ENCODE measurements around the gene LARP1B.
"Not testable (repeated sequence)": the region's sequence is repeated elsewhere in the genome, so short reads cannot be mapped to it uniquely, and the experiment has no call there.

Gene LARP1B

DNA sequence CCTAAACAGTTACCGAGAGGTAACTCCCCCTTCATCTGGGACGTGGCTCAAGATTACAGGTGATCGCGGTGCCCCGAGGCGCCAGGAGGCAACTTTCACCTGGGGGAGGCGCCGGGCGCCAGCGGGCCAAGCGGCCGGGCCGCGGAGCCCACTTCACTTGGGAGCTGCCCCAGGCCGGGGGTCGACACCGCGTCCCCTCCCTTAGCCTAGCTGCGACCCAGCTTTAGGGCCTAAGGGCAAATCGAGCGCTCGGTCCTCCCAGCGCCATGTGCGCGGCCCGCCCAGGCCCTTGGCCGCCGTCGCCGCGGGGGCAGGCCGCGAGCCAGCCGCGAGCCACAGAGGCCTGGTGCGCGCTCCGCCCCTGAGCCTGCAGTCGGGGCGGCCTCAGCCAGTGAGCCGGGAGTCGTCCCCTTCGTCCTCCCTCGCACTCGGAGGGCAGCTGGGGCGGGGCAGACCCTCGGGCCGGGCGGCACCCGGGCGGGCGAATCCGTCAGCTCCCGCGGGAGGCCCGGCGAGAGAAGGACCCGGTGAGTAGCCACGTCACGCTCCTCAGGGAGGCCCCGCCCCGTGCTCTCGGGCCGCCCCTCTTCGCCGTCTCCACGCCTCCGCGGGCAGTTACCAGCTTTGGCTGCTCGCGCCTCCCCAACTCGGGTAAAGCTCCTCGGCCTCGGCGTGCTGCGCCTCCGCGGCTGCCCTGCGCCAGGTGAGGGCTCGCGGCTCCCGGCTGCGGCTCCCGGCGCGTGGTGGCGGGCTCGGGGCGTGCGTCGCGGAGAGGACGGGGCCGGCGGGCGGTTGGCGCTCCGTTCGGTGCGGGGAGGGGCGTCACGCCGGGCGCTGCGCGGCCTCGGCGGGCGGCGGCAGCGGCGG is at the start of gene LARP1B:
LARP1B (plus strand) TSS at position 614 of the 867 bp plus-strand sequence. CDS start 13,640 bp downstream, outside the sequence.
- Histone ChIP-seq H3K9me3 (no peaks in the 10 kb centered on the region), H3K4me3 (peak within 1 kb of the TSS; percentile 95), H4K20me1 (peaks cover 43% of the 10 kb centered on the region), H3K4me1 (peaks cover 21% of the 10 kb centered on the region), H3K4me2 (peak within 1 kb of the TSS; percentile 90), H3K27me3 (no peaks in the 10 kb centered on the region), H3K36me3 (no peaks in the 10 kb centered on the region), H3K9ac (peak within 1 kb of the TSS; percentile 96), H3K27ac (peak within 1 kb of the TSS; percentile 97)
- no peak for TF ChIP-seq Cebpa-rat (IDR thresholded peaks at IDR 0.05)

DNA sequence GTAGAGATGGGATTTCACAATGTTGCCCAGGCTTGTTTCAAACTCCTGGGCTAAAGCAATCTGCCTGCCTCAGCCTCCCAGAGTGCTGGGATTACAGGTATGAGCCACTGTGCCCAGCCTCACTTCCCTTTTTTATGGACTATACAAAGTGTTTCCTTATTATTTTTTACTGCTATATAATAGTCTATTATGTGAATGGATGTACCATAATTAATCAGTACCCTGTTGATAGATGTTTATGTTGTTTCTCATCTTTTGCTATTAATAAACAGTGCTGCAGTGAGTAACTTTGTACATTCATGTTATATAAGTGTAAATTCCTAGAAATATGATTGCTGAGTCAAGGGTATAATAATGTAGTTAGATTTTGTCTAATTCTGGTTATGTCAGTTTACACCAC is 35.8 kb upstream of the LARP1B start:
- Histone ChIP-seq H3K9me3 (peaks cover 20% of the 10 kb centered on the region), H3K27ac (no peak overlapping the region), H3K4me2 (no peak overlapping the region), H3K27me3 (no peaks in the 10 kb centered on the region), H3K36me3 (peaks cover 92% of the 10 kb centered on the region), H3K4me1 (no peaks in the 10 kb centered on the region), H3K9ac (no peak overlapping the region), H3K4me3 (no peak overlapping the region), H4K20me1 (no peaks in the 10 kb centered on the region)
- no peak for TF ChIP-seq Cebpa-rat (IDR thresholded peaks at IDR 0.05)

- TF ChIP-seq Cebpa-rat (IDR thresholded peaks at IDR 0.05): no peak
- peaks cover 4% of the 10 kb centered on the region for H3K9me3 ChIP-seq
- no peaks in the 10 kb centered on the region for H3K4me1 ChIP-seq
Observed at GRCh38 chr4:128029907-128030306, 31.2 kb upstream of the LARP1B start.

DNA sequence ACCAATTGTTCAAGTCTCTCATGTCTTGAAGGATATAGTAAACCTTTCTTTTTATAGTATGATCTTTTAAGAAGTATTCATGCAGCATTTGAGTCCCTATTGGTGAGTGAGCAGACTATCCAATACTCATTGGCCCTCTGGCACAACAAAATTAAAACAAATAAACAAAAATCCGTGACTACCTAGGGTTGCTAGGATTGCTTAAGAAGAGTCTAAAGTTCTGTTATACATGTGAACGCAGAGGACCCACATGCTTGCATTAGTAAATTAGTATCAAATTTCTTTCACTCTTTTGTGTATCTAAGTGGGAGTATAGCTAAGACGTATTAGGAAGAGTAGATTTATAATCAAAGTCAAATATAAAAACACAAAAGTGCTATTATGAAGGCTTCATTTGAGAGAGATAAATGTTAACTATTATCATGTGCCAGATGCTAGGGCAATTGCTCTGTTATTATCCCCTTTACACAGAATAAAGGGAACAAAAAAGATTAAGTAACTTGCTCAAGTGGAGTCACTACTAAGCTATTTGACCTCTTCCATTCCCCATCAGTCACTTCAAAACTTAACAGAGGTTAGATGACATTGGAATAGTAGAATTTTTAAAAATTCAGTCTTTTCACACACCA is 29.2 kb upstream of the LARP1B start:
- H3K4me2 ChIP-seq: no peak overlapping the region
- H3K9me3 ChIP-seq: no peaks in the 10 kb centered on the region
- no peak overlapping the region for H3K27ac ChIP-seq
- H3K27me3 ChIP-seq: no peaks in the 10 kb centered on the region
- peaks cover 63% of the 10 kb centered on the region for H3K36me3 ChIP-seq
- H3K9ac ChIP-seq: no peak overlapping the region
- no peaks in the 10 kb centered on the region for H3K4me1 ChIP-seq
- no peaks in the 10 kb centered on the region for H4K20me1 ChIP-seq
- no peak overlapping the region for H3K4me3 ChIP-seq
- no peak for TF ChIP-seq Cebpa-rat (IDR thresholded peaks at IDR 0.05)

More at GRCh38 chr4:128029907-128030306, 31.2 kb upstream of the LARP1B start:
- H3K4me3 ChIP-seq: no peak overlapping the region
- H4K20me1 ChIP-seq: no peaks in the 10 kb centered on the region
- H3K36me3 ChIP-seq: peaks cover 72% of the 10 kb centered on the region
- no peak overlapping the region for H3K27ac ChIP-seq
- H3K4me2 ChIP-seq: no peak overlapping the region
- H3K9ac ChIP-seq: no peak overlapping the region
- no peaks in the 10 kb centered on the region for H3K27me3 ChIP-seq

GRCh38 chr4:128039568-128039967 is 21.5 kb upstream of the LARP1B start:
- Histone ChIP-seq H3K9me3 (no peaks in the 10 kb centered on the region), H3K9ac (no peak overlapping the region), H3K36me3 (peaks cover 8% of the 10 kb centered on the region; the same call in 1 of the 2 replicates), H3K4me2 (no peak overlapping the region), H3K27me3 (no peaks in the 10 kb centered on the region), H3K4me3 (no peak overlapping the region), H3K27ac (no peak overlapping the region), H4K20me1 (no peaks in the 10 kb centered on the region), H3K4me1 (no peaks in the 10 kb centered on the region)
- TF ChIP-seq Cebpa-rat (IDR thresholded peaks at IDR 0.05): no peak

- H3K27me3 ChIP-seq, H3K27ac ChIP-seq, H3K9me3 ChIP-seq, H3K4me2 ChIP-seq, H3K4me1 ChIP-seq, H3K4me3 ChIP-seq, H4K20me1 ChIP-seq, H3K36me3 ChIP-seq, H3K9ac ChIP-seq: not testable (repeated sequence)
Observed at GRCh38 chr4:128047019-128047418, 14.1 kb upstream of the LARP1B start.

DNA sequence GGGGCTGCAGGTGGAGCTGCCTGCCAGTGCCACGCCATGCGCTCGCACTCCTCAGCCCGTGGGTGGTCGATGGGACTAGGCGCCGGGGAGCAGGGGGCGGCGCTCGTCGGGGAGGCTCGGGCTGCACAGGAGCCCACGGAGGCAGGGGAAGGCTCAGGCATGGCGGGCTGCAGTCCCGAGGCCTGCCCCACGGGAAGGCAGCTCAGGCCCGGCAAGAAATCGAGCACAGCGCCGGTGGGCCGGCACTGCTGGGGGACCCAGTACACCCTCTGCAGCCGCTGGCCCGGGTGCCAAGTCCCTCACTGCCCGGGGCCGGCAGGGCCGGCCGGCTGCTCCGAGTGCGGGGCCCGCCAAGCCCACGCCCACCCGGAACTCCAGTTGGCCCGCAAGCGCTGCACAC is 13.6 kb upstream of the LARP1B start:
- H3K27ac ChIP-seq, H3K27me3 ChIP-seq, H3K4me1 ChIP-seq, H3K9me3 ChIP-seq, H3K4me2 ChIP-seq, H3K36me3 ChIP-seq, H4K20me1 ChIP-seq, H3K4me3 ChIP-seq, H3K9ac ChIP-seq: not testable (repeated sequence)

- not testable (repeated sequence) for H3K27me3 ChIP-seq, H3K4me2 ChIP-seq, H3K36me3 ChIP-seq, H4K20me1 ChIP-seq, H3K9ac ChIP-seq, H3K27ac ChIP-seq, H3K4me1 ChIP-seq, H3K4me3 ChIP-seq, H3K9me3 ChIP-seq
Observed at GRCh38 chr4:128051229-128051628, 9.9 kb upstream of the LARP1B start.

DNA sequence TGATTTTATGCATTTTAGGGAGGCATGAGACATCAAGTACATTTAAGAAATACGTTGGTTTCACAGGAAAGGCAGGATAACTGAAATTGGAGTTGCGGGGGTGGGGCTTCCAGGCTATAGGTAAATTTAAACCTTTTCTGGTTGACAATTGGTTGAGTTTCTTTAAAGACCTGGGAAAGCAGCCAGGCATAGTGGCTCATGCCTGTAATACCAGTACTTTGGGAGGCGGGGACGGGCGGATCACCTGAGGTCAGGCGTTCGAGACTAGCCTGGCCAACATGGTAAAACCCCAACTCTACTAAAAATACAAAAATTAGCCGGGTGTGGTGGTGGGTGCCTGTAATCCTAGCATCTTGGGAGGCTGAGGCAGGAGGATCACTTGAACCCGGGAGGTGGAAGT is 6.2 kb upstream of the LARP1B start:
- not testable (repeated sequence) for H3K27ac ChIP-seq, H3K4me2 ChIP-seq, H4K20me1 ChIP-seq, H3K9me3 ChIP-seq, H3K4me3 ChIP-seq, H3K36me3 ChIP-seq, H3K4me1 ChIP-seq, H3K9ac ChIP-seq, H3K27me3 ChIP-seq

GRCh38 chr4:128055441-128056206 is 5.5 kb upstream of the LARP1B start:
- H3K4me1 ChIP-seq, H3K4me2 ChIP-seq, H3K36me3 ChIP-seq, H4K20me1 ChIP-seq, H3K9me3 ChIP-seq, H3K4me3 ChIP-seq, H3K27me3 ChIP-seq, H3K9ac ChIP-seq, H3K27ac ChIP-seq: not testable (repeated sequence)
